Prostate gland (tissue), 2 donors: ENCODE measurements around the gene RNF7. TPM values are rescaled to one million over a fixed set of nuclear protein-coding genes. Genes with fewer than 3 reads are reported as not detected.

ENCODE experiments used
- DNase-seq: peaks from one replicate; pipeline ENCODE4 v3.0.0-alpha.2; 2019; ENCODE audit warnings: low spot score
- H3K27ac ChIP-seq, 2 donors: fragments of 200-600 bp; sonication (generic); 2 replicates each; pipeline ENCODE4 v1.5.1; 2017 to 2019
- H3K27me3 ChIP-seq: fragments of 200-600 bp; sonication (generic); replicated peaks from 2 replicates; pipeline ENCODE4 v1.5.1; 2019; ENCODE audit not compliant: insufficient read depth
- H3K36me3 ChIP-seq, 2 donors: fragments of 200-600 bp; sonication (generic); 1 replicate in 1 of 2; 2 replicates in 1 of 2; pipeline versions ENCODE4 v1.5.1 to v1.8.1; 2017 to 2019
- H3K4me1 ChIP-seq: fragments of 200-600 bp; sonication (generic); replicated peaks from 2 replicates; pipeline ENCODE4 v1.5.1; 2019
- H3K4me3 ChIP-seq, 2 donors: fragments of 200-600 bp; sonication (generic); 2 replicates each; pipeline ENCODE4 v1.5.1; 2017 to 2019
- H3K9me3 ChIP-seq: fragments of 200-600 bp; sonication (generic); 2 replicates; pipeline ENCODE4 v1.5.1; 2017
- POLR2A ChIP-seq: fragments of 450-650 bp; IDR thresholded peaks from one replicate; pipeline ENCODE4 v1.6.1; 2016; ENCODE audit warnings: antibody characterized with exemption, mild to moderate bottlenecking
- POLR2AphosphoS5 ChIP-seq: sonication (generic); formaldehyde crosslinking; IDR thresholded peaks from one replicate; pipeline ENCODE4 v1.6.1; 2017; ENCODE audit warnings: antibody characterized with exemption
- WGBS: methylation state at CpG from one replicate; pipeline ENCODE4 v1.1.5; 2018; 5-methylcytosine and 5-hydroxymethylcytosine counted together
- intact Hi-C: fragments of 100-400 bp; cut with DNase I; formaldehyde crosslinking; loops from one replicate; pipeline ENCODE4 v1.14.2; 2022
- small RNA-seq, 2 donors: library from RNA; depleted of rRNA; stranded (forward); fragments of <200 nt; gene quantifications; one replicate each; pipeline ENCODE3, GENCODE V24; 2016
- total RNA-seq, 2 donors: library from RNA; depleted of rRNA; stranded (reverse); fragments of >200 nt; gene quantifications; one replicate each; pipeline ENCODE4 v1.1.0, GENCODE V29; 2016
- TF ChIP-seq, protein P1 (sequence below), 4 experiments: fragments of 200-600 bp in 2 of 4; fragments of 450-650 bp in 2 of 4; sonication (generic) in 2 of 4; IDR thresholded peaks; 1 replicate in 3 of 4; 2 replicates in 1 of 4; pipeline ENCODE4 v1.5.1; 2016 to 2019; ENCODE audit warnings: antibody characterized with exemption in 4 of 4, mild to moderate bottlenecking in 2 of 4, moderate library complexity in 2 of 4

RNF7 gene
- total RNA-seq, 2 donors from 2014 or later: 68.5 to 92.4 TPM

DNA sequence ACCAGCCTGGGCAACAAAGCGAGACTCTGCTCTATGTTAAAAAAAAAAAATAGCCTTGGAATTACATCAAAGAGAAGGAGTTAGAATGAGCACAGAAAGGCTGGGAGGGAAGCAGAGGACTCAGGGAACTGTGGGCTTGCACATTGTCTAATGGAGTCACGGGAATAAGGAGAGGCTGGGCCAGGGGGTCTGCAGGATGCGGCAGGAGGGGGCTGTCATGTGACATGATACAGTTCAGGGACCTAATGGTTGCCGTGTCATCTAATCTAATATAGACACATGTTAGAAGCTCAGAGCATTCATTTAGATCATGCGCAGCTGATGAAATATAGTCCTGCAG, 57.6 kb downstream of the RNF7 start:
- peaks cover 21% of the 10 kb centered on the region for H3K4me1 ChIP-seq
- H3K9me3 ChIP-seq: no peaks in the 10 kb centered on the region
- H3K27me3 ChIP-seq: no peaks in the 10 kb centered on the region
- WGBS: 88% methylated on average over 5 of the region's 5 CpGs
- no peak overlapping the region for H3K27ac ChIP-seq
- intact Hi-C loops: loop anchor here (5.0 kb wide), 1 partner anchor 82 kb away; the partner anchor contains the start of gene ATP1B3
- no peak for DNase-seq
- no peaks in the 10 kb centered on the region for H3K36me3 ChIP-seq
- TF ChIP-seq POLR2AphosphoS5 (no peak), POLR2A (no peak)
- TF ChIP-seq, protein P1, sequence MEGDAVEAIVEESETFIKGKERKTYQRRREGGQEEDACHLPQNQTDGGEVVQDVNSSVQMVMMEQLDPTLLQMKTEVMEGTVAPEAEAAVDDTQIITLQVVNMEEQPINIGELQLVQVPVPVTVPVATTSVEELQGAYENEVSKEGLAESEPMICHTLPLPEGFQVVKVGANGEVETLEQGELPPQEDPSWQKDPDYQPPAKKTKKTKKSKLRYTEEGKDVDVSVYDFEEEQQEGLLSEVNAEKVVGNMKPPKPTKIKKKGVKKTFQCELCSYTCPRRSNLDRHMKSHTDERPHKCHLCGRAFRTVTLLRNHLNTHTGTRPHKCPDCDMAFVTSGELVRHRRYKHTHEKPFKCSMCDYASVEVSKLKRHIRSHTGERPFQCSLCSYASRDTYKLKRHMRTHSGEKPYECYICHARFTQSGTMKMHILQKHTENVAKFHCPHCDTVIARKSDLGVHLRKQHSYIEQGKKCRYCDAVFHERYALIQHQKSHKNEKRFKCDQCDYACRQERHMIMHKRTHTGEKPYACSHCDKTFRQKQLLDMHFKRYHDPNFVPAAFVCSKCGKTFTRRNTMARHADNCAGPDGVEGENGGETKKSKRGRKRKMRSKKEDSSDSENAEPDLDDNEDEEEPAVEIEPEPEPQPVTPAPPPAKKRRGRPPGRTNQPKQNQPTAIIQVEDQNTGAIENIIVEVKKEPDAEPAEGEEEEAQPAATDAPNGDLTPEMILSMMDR (IDR thresholded peaks at IDR 0.05): no peak
- no peak overlapping the region for H3K4me3 ChIP-seq

DNA sequence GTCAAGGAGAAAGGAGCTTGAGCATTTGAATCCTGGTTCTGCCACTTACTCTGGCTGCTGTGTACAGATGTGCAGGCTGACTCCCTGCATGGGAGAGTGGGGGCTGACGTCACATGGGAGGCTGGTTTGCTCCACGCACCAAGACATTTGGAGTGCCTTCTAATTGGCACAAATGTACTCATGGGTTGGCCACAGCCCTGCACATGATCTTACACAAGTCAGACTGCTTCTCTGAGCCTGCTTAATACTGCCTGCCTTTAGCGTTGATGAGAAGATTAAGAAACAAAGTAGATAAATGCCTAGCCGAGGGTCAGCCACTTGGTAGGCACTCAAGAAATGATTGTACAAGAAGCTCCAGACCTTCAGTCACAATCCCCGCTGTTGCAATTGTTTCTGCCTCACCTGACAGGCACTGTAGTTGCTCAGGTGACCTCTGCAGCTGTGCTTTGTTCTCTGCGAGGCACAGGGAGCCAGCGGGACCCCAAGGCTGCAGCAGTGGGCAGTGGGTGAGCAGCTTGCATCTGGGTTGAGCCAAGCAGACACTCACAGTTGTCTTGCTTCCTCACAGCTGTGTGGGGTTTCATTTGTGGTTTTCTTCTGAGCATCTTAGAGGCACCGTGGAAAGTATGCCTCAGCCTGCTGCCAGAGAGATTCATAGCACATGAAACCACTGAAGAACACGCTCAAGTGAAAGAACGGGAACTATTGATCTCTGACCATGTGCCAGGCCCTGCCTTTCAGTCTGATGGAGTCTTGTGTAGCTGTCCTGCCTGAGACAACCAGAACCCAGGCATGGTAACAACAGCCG, 58.2 kb downstream of the RNF7 start:
- intact Hi-C loops: loop anchor here (5.0 kb wide), 1 partner anchor 81 kb away; the partner anchor contains the start of gene ATP1B3
- peak overlapping the region; percentile 88 to 92 for H3K27ac ChIP-seq
- H3K4me3 ChIP-seq: no peak overlapping the region
- peaks cover 21% of the 10 kb centered on the region for H3K4me1 ChIP-seq
- WGBS: 62% methylated on average over 11 of the region's 11 CpGs
- no peaks in the 10 kb centered on the region for H3K9me3 ChIP-seq
- no peaks in the 10 kb centered on the region for H3K36me3 ChIP-seq
- no peak for TF ChIP-seq POLR2A
- peak; percentile 13 for DNase-seq
- H3K27me3 ChIP-seq: no peaks in the 10 kb centered on the region

Small RNA genes lying within 50 kb of the gene (small RNA-seq; reads per million reads assigned to genes)
- 0 reads per million in 2 donors for gene AC112771.1

Other genes starting within 250 kb of the RNF7 start
- gene GRK7, start 25.1 kb downstream of the RNF7 start, total RNA-seq: under 1 TPM in 1 of 2 donors, not detected in 1; 0.17 TPM
- gene ATP1B3, start 138.3 kb downstream of the RNF7 start, total RNA-seq: 10 to 100 TPM; 47.7 to 51.2 TPM